Endothelial cell of umbilical vein (primary cell): ENCODE data around the gene RHEX. TPM values are rescaled to one million over a fixed set of nuclear protein-coding genes. Genes with fewer than 3 reads are reported as not detected.

Experiments
- BruUV-seq: library from RNA; stranded (reverse); fragments of 400-500 nt; replicated peaks from 2 replicates; lab custom pipeline; 2021; lab: Mats Ljungman, UMichigan
- CTCF ChIA-PET: fragments of 300-600, 350-600 bp; sonication (Branson Sonifier 250); formaldehyde crosslinking; loops from one replicate; lab custom pipeline; 2021; ENCODE audit warnings: antibody characterized with exemption, inconsistent platforms; lab: Charles Lee
- POLR2A ChIA-PET: fragments of 300-600, 350-600 bp; sonication (Branson Sonifier 250); formaldehyde crosslinking; loops from one replicate; lab custom pipeline; 2021; ENCODE audit warnings: antibody characterized with exemption, inconsistent platforms; lab: Charles Lee
- DNase-seq: peaks from one replicate; pipeline ENCODE4 v3.0.0-alpha.2; 2011; ENCODE audit warnings: low read depth, low spot score
- FAIRE-seq: peaks from 2 replicates; lab custom pipeline; 2011; peaks lifted over from hg19 to GRCh38; lab: Jason Lieb, UNC
- H2AFZ ChIP-seq: 2 replicates; pipeline ENCODE4 v1.6.0; 2012; ENCODE audit warnings: low read depth, low read length, control low read depth, inconsistent platforms
- H3K27ac ChIP-seq: 2 replicates; pipeline ENCODE4 v1.5.1; 2011; ENCODE audit warnings: low read depth, mild to moderate bottlenecking, control low read depth, low read length, moderate library complexity; ENCODE audit not compliant: insufficient read depth
- H3K27me3 ChIP-seq, 2 experiments: 2 replicates each; pipeline versions ENCODE4 v1.6.0 to v1.6.1; 2011; ENCODE audit warnings: low read length in 2 of 2, mixed read lengths in 1 of 2; ENCODE audit not compliant: control insufficient read depth in 2 of 2, insufficient read depth in 2 of 2
- H3K36me3 ChIP-seq, 2 experiments: 2 replicates in 1 of 2; 3 replicates in 1 of 2; pipeline ENCODE4 v1.5.1; 2011; ENCODE audit warnings: low read length in 2 of 2, mild to moderate bottlenecking in 1 of 2, moderate library complexity in 1 of 2; ENCODE audit not compliant: control insufficient read depth in 2 of 2, insufficient read depth in 2 of 2; ENCODE audit errors: extremely low read depth in 1 of 2
- H3K4me1 ChIP-seq: 3 replicates; pipeline ENCODE4 v1.5.1; 2011; ENCODE audit warnings: mild to moderate bottlenecking, low read length; ENCODE audit not compliant: control insufficient read depth, insufficient read depth; ENCODE audit errors: extremely low read depth
- H3K4me2 ChIP-seq: 2 replicates; pipeline ENCODE4 v1.6.1; 2011; ENCODE audit warnings: low read length, control low read depth, mixed read lengths; ENCODE audit not compliant: insufficient read depth
- H3K4me3 ChIP-seq, 3 experiments: fragments of 200-600 bp in 1 of 3; sonication (generic), shearing (Covaris generic) in 1 of 3; replicated peaks in 1 of 3; 2 replicates each; pipeline ENCODE4 v1.5.1; 2011 to 2016; ENCODE audit warnings: control low read depth in 3 of 3, low read length in 3 of 3, mild to moderate bottlenecking in 2 of 3, inconsistent platforms in 1 of 3, low read depth in 1 of 3, moderate library complexity in 1 of 3; ENCODE audit not compliant: insufficient read depth in 1 of 3
- H3K79me2 ChIP-seq: 2 replicates; pipeline ENCODE4 v1.6.0; 2012; ENCODE audit warnings: low read length, inconsistent platforms; ENCODE audit not compliant: control insufficient read depth, insufficient read depth
- H3K9ac ChIP-seq: replicated peaks from 2 replicates; pipeline ENCODE3; 2011; ENCODE audit warnings: low read length, control low read depth; ENCODE audit not compliant: insufficient read depth; ENCODE audit errors: extremely low read depth
- H3K9me1 ChIP-seq: replicated peaks from 3 replicates; pipeline ENCODE4 v1.6.0; 2011; ENCODE audit warnings: mild to moderate bottlenecking, low read length; ENCODE audit not compliant: control insufficient read depth, insufficient read depth; ENCODE audit errors: extremely low read depth
- H3K9me3 ChIP-seq: replicated peaks from 2 replicates; pipeline ENCODE4 v1.5.1; 2012; ENCODE audit warnings: low read length, inconsistent platforms; ENCODE audit not compliant: control insufficient read depth, insufficient read depth
- H4K20me1 ChIP-seq: replicated peaks from 2 replicates; pipeline ENCODE3; 2011; ENCODE audit warnings: mild to moderate bottlenecking, low read length; ENCODE audit not compliant: control insufficient read depth, insufficient read depth; ENCODE audit errors: extremely low read depth
- EZH2 ChIP-seq: IDR thresholded peaks from 2 replicates; pipeline ENCODE4 v1.6.1; 2012; ENCODE audit warnings: borderline replicate concordance, low read depth, mild to moderate bottlenecking, moderate library complexity, low read length, inconsistent platforms; ENCODE audit not compliant: severe bottlenecking
- FOS ChIP-seq: IDR thresholded peaks from 2 replicates; pipeline ENCODE4 v1.6.1; 2011; ENCODE audit warnings: mild to moderate bottlenecking, low read length, moderate library complexity, borderline replicate concordance; ENCODE audit not compliant: insufficient read depth
- GATA2 ChIP-seq: IDR thresholded peaks from 2 replicates; pipeline ENCODE4 v1.7.0; 2011; ENCODE audit warnings: low read depth, mild to moderate bottlenecking, moderate library complexity, mixed read lengths, low read length; ENCODE audit not compliant: insufficient read length, insufficient read depth
- JUN ChIP-seq: IDR thresholded peaks from 2 replicates; pipeline ENCODE4 v1.6.1; 2011; ENCODE audit warnings: borderline replicate concordance, low read depth; ENCODE audit not compliant: insufficient read length, insufficient read depth
- MYC ChIP-seq: IDR thresholded peaks from one replicate; pipeline ENCODE4 v1.6.1; 2011; ENCODE audit warnings: mild to moderate bottlenecking, low read depth, low read length
- POLR2A ChIP-seq: IDR thresholded peaks from 2 replicates; pipeline ENCODE4 v1.6.1; 2012; ENCODE audit warnings: low read depth, mild to moderate bottlenecking, control low read depth, low read length
- POLR2AphosphoS5 ChIP-seq: IDR thresholded peaks from 2 replicates; pipeline ENCODE4 v1.6.1; 2012; ENCODE audit warnings: low read depth, mild to moderate bottlenecking, control low read depth, low read length, moderate library complexity; ENCODE audit not compliant: insufficient read depth
- dilution Hi-C: fragments of 300-500 bp; cut with MboI; formaldehyde crosslinking; loops from one replicate; pipeline ENCODE4 v1.15.0; 2019; ENCODE audit warnings: low sequenced_read_pairs; ENCODE audit not compliant: extremely low pct_ligation_motif_present
- intact Hi-C: fragments of 100-400 bp; cut with micrococcal nuclease; formaldehyde crosslinking; loops from one replicate; pipeline ENCODE4 v1.10.0; 2022
- polyA plus RNA-seq, 4 experiments: library from polyadenylated mRNA; depleted of rRNA in 3 of 4; stranded (reverse) in 3 of 4; unstranded in 1 of 4; fragments of >200 nt; gene quantifications; 2 replicates each; pipeline versions ENCODE4 v1.2.1 to v1.2.3, GENCODE V29; 2011 to 2012; ENCODE audit warnings: missing spikeins in 1 of 4
- total RNA-seq: library from RNA; stranded (reverse); gene quantifications from 2 replicates; pipeline ENCODE4 v1.2.3, GENCODE V29; 2021
- TF ChIP-seq, protein P1 (sequence below), 2 donors: IDR thresholded peaks; 1 replicate in 1 of 2; 2 replicates in 1 of 2; pipeline ENCODE4 v1.5.1; 2011; ENCODE audit warnings: low read length in 2 of 2, mild to moderate bottlenecking in 2 of 2, moderate library complexity in 2 of 2, control low read depth in 1 of 2, inconsistent platforms in 1 of 2, low read depth in 1 of 2; ENCODE audit not compliant: insufficient read depth in 1 of 2; ENCODE audit errors: extremely low read depth in 1 of 2
- TF ChIP-seq, protein P2 (sequence below): IDR thresholded peaks from 2 replicates; pipeline ENCODE4 v1.6.1; 2011; ENCODE audit not compliant: insufficient read depth, insufficient read length

RHEX gene
- total and polyA plus RNA-seq, 2 donors (not counting 3 experiments of a cell fraction or from before 2014, with no cell fraction given) = not detected

DNA sequence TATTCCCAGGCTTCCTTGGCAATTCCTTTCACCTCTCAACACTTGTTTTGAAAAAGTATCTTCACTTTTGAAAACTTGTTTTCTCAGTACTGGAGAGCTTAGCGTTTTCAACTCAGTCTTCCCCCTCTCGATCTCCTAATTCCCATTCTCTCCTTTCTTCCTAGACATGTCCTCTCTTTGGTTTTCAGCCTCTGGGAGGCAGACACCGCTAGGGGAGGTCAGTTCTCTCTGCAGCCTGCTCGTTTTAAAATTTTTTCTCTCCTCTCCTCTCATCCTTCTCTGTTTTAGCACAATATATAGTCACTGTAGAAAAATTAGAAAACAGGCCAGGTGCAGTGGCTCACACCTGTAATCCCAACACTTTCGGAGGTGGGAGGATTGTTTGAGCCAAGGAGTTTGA lies 12.6 kb upstream of the RHEX start:
- intact Hi-C loops = no loop called here
- peaks cover 4% of the 10 kb centered on the region in 2 experiments for H3K27me3 ChIP-seq
- H3K4me2 ChIP-seq = no peak overlapping the region
- H3K27ac ChIP-seq = no peak overlapping the region
- H3K4me3 ChIP-seq = no peak overlapping the region
- BruUV-seq = no TSS peak
- no peak for DNase-seq
- H4K20me1 ChIP-seq = no peaks in the 10 kb centered on the region
- H2AFZ ChIP-seq = no peak overlapping the region
- dilution Hi-C loops = no loop called here
- H3K79me2 ChIP-seq = no peaks in the 10 kb centered on the region
- ChIA-PET POLR2A (no interaction called here), CTCF (interaction anchor here (1.5 kb wide), 1 partner anchor 10 kb away, joined by 7 read pairs; no protein-coding TSS in a partner anchor)
- no peaks in the 10 kb centered on the region for H3K9me1 ChIP-seq
- no peaks in the 10 kb centered on the region for H3K4me1 ChIP-seq
- H3K9ac ChIP-seq = no peak overlapping the region
- no peaks in the 10 kb centered on the region for H3K9me3 ChIP-seq
- H3K36me3 ChIP-seq = no peaks in the 10 kb centered on the region
- FAIRE-seq = no peak
- TF ChIP-seq, protein P1, sequence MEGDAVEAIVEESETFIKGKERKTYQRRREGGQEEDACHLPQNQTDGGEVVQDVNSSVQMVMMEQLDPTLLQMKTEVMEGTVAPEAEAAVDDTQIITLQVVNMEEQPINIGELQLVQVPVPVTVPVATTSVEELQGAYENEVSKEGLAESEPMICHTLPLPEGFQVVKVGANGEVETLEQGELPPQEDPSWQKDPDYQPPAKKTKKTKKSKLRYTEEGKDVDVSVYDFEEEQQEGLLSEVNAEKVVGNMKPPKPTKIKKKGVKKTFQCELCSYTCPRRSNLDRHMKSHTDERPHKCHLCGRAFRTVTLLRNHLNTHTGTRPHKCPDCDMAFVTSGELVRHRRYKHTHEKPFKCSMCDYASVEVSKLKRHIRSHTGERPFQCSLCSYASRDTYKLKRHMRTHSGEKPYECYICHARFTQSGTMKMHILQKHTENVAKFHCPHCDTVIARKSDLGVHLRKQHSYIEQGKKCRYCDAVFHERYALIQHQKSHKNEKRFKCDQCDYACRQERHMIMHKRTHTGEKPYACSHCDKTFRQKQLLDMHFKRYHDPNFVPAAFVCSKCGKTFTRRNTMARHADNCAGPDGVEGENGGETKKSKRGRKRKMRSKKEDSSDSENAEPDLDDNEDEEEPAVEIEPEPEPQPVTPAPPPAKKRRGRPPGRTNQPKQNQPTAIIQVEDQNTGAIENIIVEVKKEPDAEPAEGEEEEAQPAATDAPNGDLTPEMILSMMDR (IDR thresholded peaks at IDR 0.05; ENCODE audit: extremely low read depth in 1 of 2, insufficient read depth in 1 of 2, low read depth in 1 of 2, low read length in 2 of 2) = no peak
- no peak for TF ChIP-seq FOS

DNA sequence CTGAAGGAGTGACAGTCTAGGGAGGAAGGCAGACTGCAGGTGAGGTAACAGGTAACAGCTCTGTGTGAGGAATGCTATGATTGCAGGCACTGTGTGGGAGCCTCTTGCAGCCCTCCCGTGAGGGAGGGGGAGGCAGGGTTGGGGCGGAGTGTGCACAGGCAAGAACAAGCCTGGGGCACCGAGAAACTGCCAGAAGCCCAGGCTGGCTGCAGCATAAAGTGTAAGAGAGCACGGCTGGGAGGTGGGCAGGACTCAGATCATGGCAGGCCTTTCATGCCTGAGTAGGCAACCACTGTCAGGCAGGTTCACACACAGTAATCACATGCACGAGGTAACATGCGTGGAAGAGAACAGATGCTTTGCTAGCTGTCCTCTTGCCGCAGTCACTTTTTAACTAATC lies 11.3 kb upstream of the RHEX start:
- Histone ChIP-seq H3K9ac (no peak overlapping the region), H3K27ac (no peak overlapping the region), H3K27me3 (peaks cover 4% of the 10 kb centered on the region in 2 experiments), H4K20me1 (no peaks in the 10 kb centered on the region), H3K4me3 (no peak overlapping the region), H3K4me1 (no peaks in the 10 kb centered on the region), H3K9me1 (no peaks in the 10 kb centered on the region), H3K36me3 (no peaks in the 10 kb centered on the region), H3K4me2 (no peak overlapping the region), H3K9me3 (no peaks in the 10 kb centered on the region), H3K79me2 (no peaks in the 10 kb centered on the region), H2AFZ (no peak overlapping the region)
- dilution Hi-C loops = no loop called here
- CTCF ChIA-PET = interaction anchor here (0.7 to 1.7 kb wide), 2 partner anchors 10 to 65 kb away, joined by 3 to 5 read pairs; no protein-coding TSS in a partner anchor
- TF ChIP-seq POLR2A = no peak
- TF ChIP-seq MYC = no peak
- TF ChIP-seq FOS = no peak
- TF ChIP-seq EZH2 = no peak
- no peak for TF ChIP-seq GATA2
- TF ChIP-seq, protein P2, sequence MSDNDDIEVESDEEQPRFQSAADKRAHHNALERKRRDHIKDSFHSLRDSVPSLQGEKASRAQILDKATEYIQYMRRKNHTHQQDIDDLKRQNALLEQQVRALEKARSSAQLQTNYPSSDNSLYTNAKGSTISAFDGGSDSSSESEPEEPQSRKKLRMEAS = no peak
- TF ChIP-seq POLR2AphosphoS5 = no peak
- no peak for TF ChIP-seq JUN
- TF ChIP-seq, protein P1 (IDR thresholded peaks at IDR 0.05; ENCODE audit: extremely low read depth in 1 of 2, insufficient read depth in 1 of 2, low read depth in 1 of 2, low read length in 2 of 2) = no peak
- DNase-seq = no peak
- BruUV-seq = no TSS peak
- no peak for FAIRE-seq
- POLR2A ChIA-PET = no interaction called here
- intact Hi-C loops = no loop called here
